NT2/D1 (cell line): Measurements from ENCODE around the gene NCF4.

Experiments used
- SUZ12 ChIP-seq: IDR thresholded peaks from 2 replicates; pipeline ENCODE4 v1.6.1; 2011; ENCODE audit not compliant: insufficient read length, insufficient read depth; ENCODE audit errors: extremely low read depth
- YY1 ChIP-seq: IDR thresholded peaks from 2 replicates; pipeline ENCODE4 v1.6.1; 2011; ENCODE audit not compliant: insufficient read length, insufficient read depth
- ZNF274 ChIP-seq: IDR thresholded peaks from 2 replicates; pipeline ENCODE4 v1.6.1; 2011; ENCODE audit warnings: mild to moderate bottlenecking, low read depth, low read length

DNA sequence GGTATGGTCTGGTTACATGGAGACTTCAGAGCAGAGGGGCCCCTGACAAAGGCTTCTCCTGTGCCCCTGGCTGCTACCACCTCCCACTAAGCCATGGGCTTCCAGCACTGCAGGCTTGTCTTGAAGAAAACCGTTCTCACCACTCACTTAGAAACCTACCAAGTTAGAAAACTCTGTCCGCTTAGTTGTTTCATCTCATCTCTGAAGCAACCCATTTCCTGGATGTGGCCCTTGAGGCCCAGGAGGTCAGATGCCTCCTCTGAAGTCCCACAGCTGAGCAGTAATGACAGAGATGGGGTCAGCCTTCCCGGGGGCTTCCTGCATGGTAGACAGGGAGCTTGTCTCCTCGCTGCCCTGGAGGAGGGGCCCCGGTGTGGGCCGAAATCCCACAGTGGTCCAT lies 65.5 kb downstream of the NCF4 start:
- no peak for TF ChIP-seq ZNF274
- no peak for TF ChIP-seq SUZ12
- no peak for TF ChIP-seq YY1
